Measurements from ENCODE around the gene PIK3R6.

The PIK3R6 gene

GRCh38 chr17:8867361-8867981, at the start of gene PIK3R6:
Gene PIK3R6 (minus strand): TSS chr17:8867674. CDS start chr17:8849794, 17,880 bp downstream.
- no peak for TF ChIP-seq CTCF (IDR thresholded peaks at IDR 0.05; ENCODE audit: insufficient read depth, low read depth, low read length, missing control alignments)
- peak; percentile 70 for DNase-seq (ENCODE audit: low read depth)
- peak within 1 kb of the TSS; percentile 67 for H3K4me3 ChIP-seq (ENCODE audit: low read depth, low read length)

GRCh38 chr17:8916466-8916865, 49.0 kb upstream of the PIK3R6 start:
- H3K4me3 ChIP-seq (ENCODE audit: low read depth, low read length) = no peak overlapping the region
- DNase-seq (ENCODE audit: low read depth) = no peak
- TF ChIP-seq CTCF (IDR thresholded peaks at IDR 0.05; ENCODE audit: insufficient read depth, low read depth, low read length, missing control alignments) = no peak

GRCh38 chr17:8914554-8914953, 47.1 kb upstream of the PIK3R6 start:
- no peak overlapping the region for H3K4me3 ChIP-seq (ENCODE audit: low read depth, low read length)
- no peak for DNase-seq (ENCODE audit: low read depth)
- TF ChIP-seq CTCF (IDR thresholded peaks at IDR 0.05; ENCODE audit: insufficient read depth, low read depth, low read length, missing control alignments) = no peak

- H3K4me3 ChIP-seq (ENCODE audit: low read depth, low read length) = no peak overlapping the region
- no peak for TF ChIP-seq CTCF (IDR thresholded peaks at IDR 0.05; ENCODE audit: insufficient read depth, low read depth, low read length, missing control alignments)
- no peak for DNase-seq (ENCODE audit: low read depth)
Measured at GRCh38 chr17:8913879-8914278, 46.4 kb upstream of the PIK3R6 start.

- no peak for TF ChIP-seq CTCF (IDR thresholded peaks at IDR 0.05; ENCODE audit: insufficient read depth, low read depth, low read length, missing control alignments)
- DNase-seq (ENCODE audit: low read depth) = no peak
- no peak overlapping the region for H3K4me3 ChIP-seq (ENCODE audit: low read depth, low read length)
Measured at GRCh38 chr17:8913091-8913490, 45.6 kb upstream of the PIK3R6 start.

- no peak for DNase-seq (ENCODE audit: low read depth)
- no peak overlapping the region for H3K4me3 ChIP-seq (ENCODE audit: low read depth, low read length)
- TF ChIP-seq CTCF (IDR thresholded peaks at IDR 0.05; ENCODE audit: insufficient read depth, low read depth, low read length, missing control alignments) = no peak
Measured at GRCh38 chr17:8912084-8912981, 44.9 kb upstream of the PIK3R6 start.

Measured in GM12865 (cell line).